GM23338 (cell line): ENCODE results near the gene DAPK1.

Source experiments
- CTCF ChIP-seq, 2 experiments: fragments of 200-600 bp in 1 of 2; sonication (generic) in 1 of 2; conservative IDR thresholded peaks; 2 replicates each; pipeline versions ENCODE4 v1.5.1 to v1.6.1; 2016 to 2017; ENCODE audit warnings: antibody characterized with exemption in 2 of 2, low read depth in 2 of 2, mild to moderate bottlenecking in 2 of 2, moderate library complexity in 1 of 2
- EZH2 ChIP-seq: fragments of 200-600 bp; sonication (generic); IDR thresholded peaks from one replicate; pipeline ENCODE4 v1.8.0; 2017; ENCODE audit warnings: antibody characterized with exemption, mild to moderate bottlenecking, low read depth; ENCODE audit not compliant: unreplicated experiment
- JUNB ChIP-seq: IDR thresholded peaks from one replicate; pipeline ENCODE4 v1.6.1; 2016; ENCODE audit warnings: antibody characterized with exemption; ENCODE audit not compliant: unreplicated experiment
- TF ChIP-seq, protein P1 (sequence below): IDR thresholded peaks from one replicate; pipeline ENCODE4 v1.6.1; 2018; ENCODE audit warnings: antibody characterized with exemption; ENCODE audit not compliant: unreplicated experiment

DNA sequence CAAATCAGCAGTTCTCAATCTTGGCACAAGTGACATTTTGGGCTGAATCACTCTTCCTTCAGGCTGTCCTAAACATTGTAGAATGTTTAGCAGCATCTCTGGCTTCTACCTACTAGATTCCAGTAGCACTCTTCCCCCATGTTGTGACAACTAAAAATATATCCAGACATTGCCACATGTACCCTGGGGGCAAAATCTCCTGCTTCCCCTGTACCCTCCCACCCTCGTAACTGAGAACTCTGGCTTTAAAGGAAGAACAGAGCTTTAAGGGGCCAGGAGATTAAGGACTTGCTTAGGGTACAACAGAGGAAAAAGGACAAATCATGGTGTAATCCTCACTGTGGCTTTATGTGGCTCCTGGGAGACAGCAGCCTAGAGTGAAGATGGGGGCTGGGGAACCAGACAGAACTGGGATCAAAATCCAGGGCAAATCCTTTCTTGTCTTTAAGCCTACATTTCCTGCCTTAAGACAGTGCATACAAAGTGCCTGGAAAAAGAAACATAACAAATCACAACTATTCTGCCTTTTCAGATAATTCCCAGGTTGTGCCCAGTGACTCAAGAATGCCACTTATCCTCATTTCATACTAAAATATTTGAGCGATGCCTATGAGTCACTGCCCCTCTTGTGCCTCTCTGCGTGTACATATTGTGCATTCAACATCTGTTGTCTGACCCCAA is 109.3 kb downstream of the DAPK1 start:
- TF ChIP-seq CTCF (conservative IDR thresholded peaks at IDR 0.05; ENCODE audit: low read depth in 2 of 2) (no peak), JUNB (no peak), EZH2 (no peak)
- TF ChIP-seq, protein P1, sequence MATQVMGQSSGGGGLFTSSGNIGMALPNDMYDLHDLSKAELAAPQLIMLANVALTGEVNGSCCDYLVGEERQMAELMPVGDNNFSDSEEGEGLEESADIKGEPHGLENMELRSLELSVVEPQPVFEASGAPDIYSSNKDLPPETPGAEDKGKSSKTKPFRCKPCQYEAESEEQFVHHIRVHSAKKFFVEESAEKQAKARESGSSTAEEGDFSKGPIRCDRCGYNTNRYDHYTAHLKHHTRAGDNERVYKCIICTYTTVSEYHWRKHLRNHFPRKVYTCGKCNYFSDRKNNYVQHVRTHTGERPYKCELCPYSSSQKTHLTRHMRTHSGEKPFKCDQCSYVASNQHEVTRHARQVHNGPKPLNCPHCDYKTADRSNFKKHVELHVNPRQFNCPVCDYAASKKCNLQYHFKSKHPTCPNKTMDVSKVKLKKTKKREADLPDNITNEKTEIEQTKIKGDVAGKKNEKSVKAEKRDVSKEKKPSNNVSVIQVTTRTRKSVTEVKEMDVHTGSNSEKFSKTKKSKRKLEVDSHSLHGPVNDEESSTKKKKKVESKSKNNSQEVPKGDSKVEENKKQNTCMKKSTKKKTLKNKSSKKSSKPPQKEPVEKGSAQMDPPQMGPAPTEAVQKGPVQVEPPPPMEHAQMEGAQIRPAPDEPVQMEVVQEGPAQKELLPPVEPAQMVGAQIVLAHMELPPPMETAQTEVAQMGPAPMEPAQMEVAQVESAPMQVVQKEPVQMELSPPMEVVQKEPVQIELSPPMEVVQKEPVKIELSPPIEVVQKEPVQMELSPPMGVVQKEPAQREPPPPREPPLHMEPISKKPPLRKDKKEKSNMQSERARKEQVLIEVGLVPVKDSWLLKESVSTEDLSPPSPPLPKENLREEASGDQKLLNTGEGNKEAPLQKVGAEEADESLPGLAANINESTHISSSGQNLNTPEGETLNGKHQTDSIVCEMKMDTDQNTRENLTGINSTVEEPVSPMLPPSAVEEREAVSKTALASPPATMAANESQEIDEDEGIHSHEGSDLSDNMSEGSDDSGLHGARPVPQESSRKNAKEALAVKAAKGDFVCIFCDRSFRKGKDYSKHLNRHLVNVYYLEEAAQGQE: no peak
